Osteocyte (in vitro differentiated cells): ENCODE results near the gene PEX12. TPM values are rescaled to one million over a fixed set of nuclear protein-coding genes. Genes with fewer than 3 reads are reported as not detected.

Experiments
- DNase-seq: peaks from one replicate; pipeline ENCODE4 v3.0.0; 2021; ENCODE audit warnings: mixed read lengths; ENCODE audit not compliant: unreplicated experiment; ENCODE audit errors: extremely low spot score
- H3K27ac Mint-ChIP-seq: one replicate; pipeline ENCODE4 v1.8.0; 2021; ENCODE audit warnings: mild to moderate bottlenecking, mixed read lengths; ENCODE audit not compliant: unreplicated experiment
- H3K27me3 Mint-ChIP-seq: one replicate; pipeline ENCODE4 v1.8.0; 2021; ENCODE audit warnings: mixed read lengths; ENCODE audit not compliant: unreplicated experiment
- H3K36me3 Mint-ChIP-seq: one replicate; pipeline ENCODE4 v1.8.0; 2021; ENCODE audit warnings: mixed read lengths; ENCODE audit not compliant: unreplicated experiment
- H3K4me1 Mint-ChIP-seq: one replicate; pipeline ENCODE4 v1.8.0; 2021; ENCODE audit warnings: mixed read lengths; ENCODE audit not compliant: unreplicated experiment
- H3K4me3 Mint-ChIP-seq: one replicate; pipeline ENCODE4 v1.8.0; 2021; ENCODE audit warnings: mild to moderate bottlenecking, moderate library complexity, mixed read lengths; ENCODE audit not compliant: unreplicated experiment
- H3K9me3 Mint-ChIP-seq: one replicate; pipeline ENCODE4 v1.8.0; 2021; ENCODE audit warnings: mixed read lengths; ENCODE audit not compliant: unreplicated experiment
- total RNA-seq: library from RNA; stranded (reverse); gene quantifications from 2 replicates; pipeline ENCODE4 v1.2.1, GENCODE V29; 2021
- TF ChIP-seq, protein P1 (sequence below): fragments of 200-600 bp; sonication (generic); IDR thresholded peaks from 2 replicates; pipeline ENCODE4 v1.5.0; 2021; ENCODE audit warnings: antibody characterized with exemption, mild to moderate bottlenecking, moderate library complexity

The PEX12 gene
- total RNA-seq, 1 donor from 2014 or later = 7.0 TPM

DNA sequence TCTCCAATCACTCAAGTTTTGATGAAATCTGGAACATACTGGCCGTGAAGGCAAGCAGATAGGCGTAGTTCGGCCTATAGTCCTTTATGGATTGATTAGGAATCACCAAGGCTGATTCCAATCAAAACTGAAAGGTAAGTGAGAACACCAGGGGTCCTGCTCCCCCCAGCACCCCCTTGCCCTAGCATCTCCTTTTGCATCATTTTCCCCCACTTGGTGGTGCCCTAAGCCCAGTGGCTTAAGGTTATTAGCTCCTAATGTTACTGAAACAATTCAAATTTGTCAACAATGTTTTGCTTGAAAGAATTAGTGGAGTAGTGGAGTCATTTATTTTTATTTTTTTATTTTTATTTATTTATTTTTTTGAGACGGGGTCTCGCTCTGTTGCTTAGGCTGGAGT lies 22.7 kb downstream of the PEX12 start:
- no peak overlapping the region for H3K4me3 Mint-ChIP-seq
- H3K4me1 Mint-ChIP-seq = no peaks in the 10 kb centered on the region
- H3K9me3 Mint-ChIP-seq = no peaks in the 10 kb centered on the region
- no peaks in the 10 kb centered on the region for H3K36me3 Mint-ChIP-seq
- TF ChIP-seq, protein P1, sequence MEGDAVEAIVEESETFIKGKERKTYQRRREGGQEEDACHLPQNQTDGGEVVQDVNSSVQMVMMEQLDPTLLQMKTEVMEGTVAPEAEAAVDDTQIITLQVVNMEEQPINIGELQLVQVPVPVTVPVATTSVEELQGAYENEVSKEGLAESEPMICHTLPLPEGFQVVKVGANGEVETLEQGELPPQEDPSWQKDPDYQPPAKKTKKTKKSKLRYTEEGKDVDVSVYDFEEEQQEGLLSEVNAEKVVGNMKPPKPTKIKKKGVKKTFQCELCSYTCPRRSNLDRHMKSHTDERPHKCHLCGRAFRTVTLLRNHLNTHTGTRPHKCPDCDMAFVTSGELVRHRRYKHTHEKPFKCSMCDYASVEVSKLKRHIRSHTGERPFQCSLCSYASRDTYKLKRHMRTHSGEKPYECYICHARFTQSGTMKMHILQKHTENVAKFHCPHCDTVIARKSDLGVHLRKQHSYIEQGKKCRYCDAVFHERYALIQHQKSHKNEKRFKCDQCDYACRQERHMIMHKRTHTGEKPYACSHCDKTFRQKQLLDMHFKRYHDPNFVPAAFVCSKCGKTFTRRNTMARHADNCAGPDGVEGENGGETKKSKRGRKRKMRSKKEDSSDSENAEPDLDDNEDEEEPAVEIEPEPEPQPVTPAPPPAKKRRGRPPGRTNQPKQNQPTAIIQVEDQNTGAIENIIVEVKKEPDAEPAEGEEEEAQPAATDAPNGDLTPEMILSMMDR = peak; percentile 21
- no peak overlapping the region for H3K27ac Mint-ChIP-seq
- DNase-seq = no peak
- peaks cover 75% of the 10 kb centered on the region for H3K27me3 Mint-ChIP-seq

DNA sequence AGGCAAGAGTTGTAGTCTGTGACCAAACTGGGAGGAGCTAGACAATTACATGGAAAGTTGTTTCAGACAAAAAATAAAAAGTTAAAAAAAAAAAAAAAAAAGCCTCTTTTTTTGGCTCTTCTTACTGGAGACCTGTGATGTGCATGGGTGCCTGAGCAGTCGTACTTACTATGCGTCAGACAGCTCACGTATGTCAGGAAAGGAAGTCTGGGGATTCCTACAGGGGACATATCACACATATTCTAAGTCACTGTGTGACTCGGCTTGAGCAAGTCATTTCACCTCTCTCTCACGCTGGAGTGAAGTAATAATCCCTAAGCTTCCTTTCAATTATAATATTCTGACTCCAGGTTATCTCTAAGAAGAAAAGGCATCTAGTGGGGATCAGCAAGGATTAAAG lies 23.7 kb downstream of the PEX12 start:
- Mint-ChIP-seq H3K36me3 (no peaks in the 10 kb centered on the region), H3K27ac (no peak overlapping the region)
- DNase-seq = no peak

GRCh38 chr17:35553310-35553709 lies 25.1 kb downstream of the PEX12 start:
- no peaks in the 10 kb centered on the region for H3K36me3 Mint-ChIP-seq
- DNase-seq = no peak
- TF ChIP-seq, protein P1 = no peak
- H3K4me1 Mint-ChIP-seq = no peaks in the 10 kb centered on the region
- peaks cover 74% of the 10 kb centered on the region for H3K27me3 Mint-ChIP-seq
- no peak overlapping the region for H3K27ac Mint-ChIP-seq
- no peaks in the 10 kb centered on the region for H3K9me3 Mint-ChIP-seq
- no peak overlapping the region for H3K4me3 Mint-ChIP-seq

More for the DNA sequence above, 23.7 kb downstream of the PEX12 start:
- Mint-ChIP-seq H3K4me1 (no peaks in the 10 kb centered on the region), H3K27me3 (peaks cover 73% of the 10 kb centered on the region), H3K9me3 (no peaks in the 10 kb centered on the region), H3K4me3 (no peak overlapping the region)
- TF ChIP-seq, protein P1 = no peak

- H3K36me3 Mint-ChIP-seq = no peaks in the 10 kb centered on the region
- no peaks in the 10 kb centered on the region for H3K9me3 Mint-ChIP-seq
- peaks cover 74% of the 10 kb centered on the region for H3K27me3 Mint-ChIP-seq
- no peak overlapping the region for H3K27ac Mint-ChIP-seq
- TF ChIP-seq, protein P1 = no peak
- H3K4me3 Mint-ChIP-seq = no peak overlapping the region
- DNase-seq = no peak
- no peaks in the 10 kb centered on the region for H3K4me1 Mint-ChIP-seq
Measured at GRCh38 chr17:35548978-35549377, 29.4 kb downstream of the PEX12 start.

GRCh38 chr17:35548208-35548810 lies 30.1 kb downstream of the PEX12 start:
- Mint-ChIP-seq H3K27me3 (peaks cover 70% of the 10 kb centered on the region), H3K4me1 (no peaks in the 10 kb centered on the region), H3K4me3 (no peak overlapping the region), H3K27ac (no peak overlapping the region), H3K9me3 (no peaks in the 10 kb centered on the region), H3K36me3 (no peaks in the 10 kb centered on the region)
- TF ChIP-seq, protein P1 = no peak
- DNase-seq = no peak
